IMR-90 (cell line): Measurements from ENCODE around the gene LEF1. TPM values are rescaled to one million over a fixed set of nuclear protein-coding genes. Genes with fewer than 3 reads are reported as not detected.

Experiments
- ATAC-seq: fragments of 200-7000 bp; cut with Tn5 transposase; 2 replicates; pipeline ENCODE4 v1.9.1; 2020; ENCODE audit warnings: low read depth, mild to moderate bottlenecking, moderate library complexity
- BruUV-seq: library from RNA; stranded (reverse); fragments of 400-500 nt; replicated peaks from 2 replicates; lab custom pipeline; 2021; lab: Mats Ljungman, UMichigan
- CTCF ChIA-PET: fragments of 300-600 bp; formaldehyde crosslinking; extraction: SDS; loops from one replicate; lab custom pipeline; 2021; ENCODE audit warnings: antibody characterized with exemption; lab: Yijun Ruan, JAX
- POLR2A ChIA-PET: fragments of 300-600 bp; sonication (Branson Sonifier 250); formaldehyde crosslinking; loops from one replicate; lab custom pipeline; 2022; ENCODE audit warnings: antibody characterized with exemption; ENCODE audit not compliant: unreplicated experiment; lab: Charles Lee
- DNase-seq: peaks from one replicate; pipeline ENCODE4 v3.0.0; 2013
- H2AFZ ChIP-seq: replicated peaks from 2 replicates; pipeline ENCODE3; 2013; ENCODE audit warnings: low read length, mild to moderate bottlenecking; ENCODE audit not compliant: poor library complexity
- H2AK5ac ChIP-seq: 2 replicates; pipeline ENCODE4 v1.6.1; 2013; ENCODE audit warnings: low read depth, low read length, inconsistent platforms
- H2AK9ac ChIP-seq: replicated peaks from 2 replicates; pipeline ENCODE3; 2013; ENCODE audit warnings: mild to moderate bottlenecking, low read depth, low read length, moderate library complexity; ENCODE audit not compliant: poor library complexity
- H2BK120ac ChIP-seq: 2 replicates; pipeline ENCODE4 v1.6.1; 2013; ENCODE audit warnings: low read depth, low read length, inconsistent platforms
- H2BK15ac ChIP-seq: 3 replicates; pipeline ENCODE4 v1.6.1; 2013; ENCODE audit warnings: low read depth, low read length, inconsistent platforms
- H2BK20ac ChIP-seq: 2 replicates; pipeline ENCODE4 v1.6.1; 2013; ENCODE audit warnings: low read depth, mild to moderate bottlenecking, inconsistent platforms, low read length, moderate library complexity
- H2BK5ac ChIP-seq: 2 replicates; pipeline ENCODE4 v1.6.1; 2013; ENCODE audit warnings: mild to moderate bottlenecking, low read depth, low read length, inconsistent platforms; ENCODE audit not compliant: poor library complexity, severe bottlenecking
- H3K14ac ChIP-seq: replicated peaks from 2 replicates; pipeline ENCODE4 v1.6.1; 2013; ENCODE audit warnings: low read depth, low read length, inconsistent platforms
- H3K18ac ChIP-seq: 2 replicates; pipeline ENCODE4 v1.6.1; 2013; ENCODE audit warnings: low read depth, low read length, control low read depth
- H3K23ac ChIP-seq: 2 replicates; pipeline ENCODE4 v1.6.1; 2013; ENCODE audit warnings: low read depth, low read length, inconsistent platforms
- H3K27ac ChIP-seq: 2 replicates; pipeline ENCODE4 v1.5.1; 2013; ENCODE audit warnings: mild to moderate bottlenecking, control low read depth, low read length; ENCODE audit not compliant: insufficient read depth
- H3K27me3 ChIP-seq: 2 replicates; pipeline ENCODE4 v1.6.1; 2013; ENCODE audit warnings: low read length; ENCODE audit not compliant: control insufficient read depth, insufficient read depth
- H3K36me3 ChIP-seq: 2 replicates; pipeline ENCODE4 v1.6.1; 2013; ENCODE audit warnings: low read length, mixed read lengths; ENCODE audit not compliant: control insufficient read depth, insufficient read depth
- H3K4ac ChIP-seq: 2 replicates; pipeline ENCODE4 v1.6.1; 2013; ENCODE audit warnings: low read depth, low read length, inconsistent platforms
- H3K4me1 ChIP-seq: 2 replicates; pipeline ENCODE4 v1.6.1; 2013; ENCODE audit warnings: low read length, mixed read lengths; ENCODE audit not compliant: control insufficient read depth, insufficient read depth
- H3K4me2 ChIP-seq: 2 replicates; pipeline ENCODE4 v1.6.1; 2013; ENCODE audit warnings: low read depth, mild to moderate bottlenecking, control low read depth, low read length, moderate library complexity
- H3K4me3 ChIP-seq: 2 replicates; pipeline ENCODE4 v1.5.1; 2013; ENCODE audit warnings: low read depth, mild to moderate bottlenecking, control low read depth, low read length, moderate library complexity; ENCODE audit not compliant: insufficient read depth
- H3K56ac ChIP-seq: 2 replicates; pipeline ENCODE4 v1.6.1; 2013; ENCODE audit warnings: low read length, inconsistent platforms; ENCODE audit not compliant: insufficient read depth; ENCODE audit errors: extremely low read depth
- H3K79me1 ChIP-seq, 2 experiments: 2 replicates each; pipeline ENCODE4 v1.6.1; 2013; ENCODE audit warnings: low read length in 2 of 2, inconsistent platforms in 1 of 2, low read depth in 1 of 2
- H3K9ac ChIP-seq: 2 replicates; pipeline ENCODE4 v1.6.1; 2013; ENCODE audit warnings: low read depth, low read length, control low read depth
- H3K9me1 ChIP-seq: 2 replicates; pipeline ENCODE4 v1.6.1; 2013; ENCODE audit warnings: low read length, inconsistent platforms; ENCODE audit not compliant: insufficient read depth
- H3K9me3 ChIP-seq: 2 replicates; pipeline ENCODE4 v1.6.1; 2013; ENCODE audit warnings: low read length; ENCODE audit not compliant: control insufficient read depth, insufficient read depth
- H4K20me1 ChIP-seq: 2 replicates; pipeline ENCODE4 v1.6.1; 2013; ENCODE audit warnings: low read length, inconsistent platforms; ENCODE audit not compliant: insufficient read depth
- H4K5ac ChIP-seq: 2 replicates; pipeline ENCODE4 v1.6.1; 2013; ENCODE audit warnings: mild to moderate bottlenecking, low read depth, low read length, control low read depth
- H4K8ac ChIP-seq, 2 experiments: 2 replicates each; pipeline ENCODE4 v1.6.1; 2013; ENCODE audit warnings: low read depth in 2 of 2, low read length in 2 of 2, control low read depth in 1 of 2, inconsistent platforms in 1 of 2
- H4K91ac ChIP-seq: 2 replicates; pipeline ENCODE4 v1.6.1; 2013; ENCODE audit warnings: low read depth, low read length, inconsistent platforms; ENCODE audit not compliant: insufficient read depth
- MAFK ChIP-seq: IDR thresholded peaks from 2 replicates; pipeline ENCODE4 v1.6.1; 2012; ENCODE audit warnings: low read depth, low read length, improper control_type of control experiment
- RAD21 ChIP-seq: IDR thresholded peaks from 2 replicates; pipeline ENCODE4 v1.6.1; 2012; ENCODE audit warnings: low read length, improper control_type of control experiment
- dilution Hi-C: fragments of 300-500 bp; cut with HindIII; formaldehyde crosslinking; loops from one replicate; pipeline ENCODE4 v1.14.3; 2018; ENCODE audit warnings: low sequenced_read_pairs; ENCODE audit not compliant: unreplicated experiment
- in situ Hi-C: fragments of 300-500 bp; cut with MboI; formaldehyde crosslinking; loops from 3 replicates; pipeline ENCODE4 v1.14.3; 2019; ENCODE audit warnings: low sequenced_read_pairs, inconsistent platforms, mixed read lengths
- intact Hi-C: fragments of 100-400 bp; cut with micrococcal nuclease; formaldehyde crosslinking; loops from 2 replicates; pipeline ENCODE4 v1.10.0; 2022
- polyA plus RNA-seq, 3 experiments: library from polyadenylated mRNA; depleted of rRNA; stranded (reverse); fragments of >200 nt; gene quantifications; 2 replicates each; pipeline ENCODE4 v1.2.3, GENCODE V29; 2012; ENCODE audit warnings: low replicate concordance in 1 of 3
- total RNA-seq: library from RNA; depleted of rRNA; stranded (reverse); fragments of >200 nt; gene quantifications from 2 replicates; pipeline ENCODE4 v1.2.3, GENCODE V29; 2012

Gene LEF1
- total and polyA plus RNA-seq, 2 of the 4 experiments (the other 2 are of a cell fraction) = 1.7 to 1.8 TPM

- H3K56ac ChIP-seq = no peak overlapping the region; the same call in 1 of the 2 replicates
- H3K4me2 ChIP-seq = no peak overlapping the region
- H3K36me3 ChIP-seq = no peaks in the 10 kb centered on the region
- H3K4me3 ChIP-seq = no peak overlapping the region
- H3K14ac ChIP-seq = no peak overlapping the region
- intact Hi-C loops (no loop called here), dilution Hi-C loops (no loop called here), in situ Hi-C loops (no loop called here)
- no peak overlapping the region for H2BK15ac ChIP-seq
- ATAC-seq (no peak), DNase-seq (no peak)
- H3K27ac ChIP-seq = no peak overlapping the region
- peaks cover 3% of the 10 kb centered on the region; the same call in 1 of the 2 replicates for H3K9me1 ChIP-seq
- ChIA-PET CTCF (no interaction called here), POLR2A (no interaction called here)
- no peak overlapping the region for H3K23ac ChIP-seq
- H4K5ac ChIP-seq = no peak overlapping the region
- no peak overlapping the region for H2AK5ac ChIP-seq
- H3K79me1 ChIP-seq = no peaks in the 10 kb centered on the region
- H3K18ac ChIP-seq = no peak overlapping the region
- H4K91ac ChIP-seq = no peak overlapping the region
- H4K20me1 ChIP-seq = no peaks in the 10 kb centered on the region
- no peak overlapping the region for H2BK120ac ChIP-seq
- no peak overlapping the region for H3K9ac ChIP-seq
- H3K4ac ChIP-seq = no peak overlapping the region
- peaks cover 2% of the 10 kb centered on the region; the same call in 1 of the 2 replicates for H3K27me3 ChIP-seq
- no peak overlapping the region for H4K8ac ChIP-seq
- H2BK5ac ChIP-seq = no peak overlapping the region
- H3K4me1 ChIP-seq = no peaks in the 10 kb centered on the region
- H2AFZ ChIP-seq = no peak overlapping the region
- BruUV-seq = no TSS peak
- H2BK20ac ChIP-seq = no peak overlapping the region
- H2AK9ac ChIP-seq = no peak overlapping the region
- no peaks in the 10 kb centered on the region for H3K9me3 ChIP-seq
- no peak for TF ChIP-seq RAD21
- peak; percentile 53; the same call in 1 of the 2 replicates for TF ChIP-seq MAFK
Measured at GRCh38 chr4:108068442-108068841, 100.3 kb downstream of the LEF1 start.
